Neural cell (in vitro differentiated cells): ENCODE measurements around the gene WDFY3. TPM values are rescaled to one million over a fixed set of nuclear protein-coding genes. Genes with fewer than 3 reads are reported as not detected.

Experiments used
- H2AFZ ChIP-seq: fragments of 200-600, 300-800 bp; sonication (generic), shearing (Covaris generic); 2 replicates; pipeline ENCODE4 v1.6.0; 2014; ENCODE audit warnings: low read depth, mild to moderate bottlenecking, antibody characterized with exemption, low read length, moderate library complexity
- H3F3A ChIP-seq: fragments of 200-600 bp; shearing (Covaris generic); 2 replicates; pipeline ENCODE4 v1.6.1; 2016; ENCODE audit warnings: mild to moderate bottlenecking, moderate library complexity, mixed read lengths, antibody characterized with exemption, low read length; ENCODE audit not compliant: insufficient read depth, poor library complexity, severe bottlenecking
- H3K27ac ChIP-seq: fragments of 200-600, 300-800 bp; sonication (generic), shearing (Covaris generic); 2 replicates; pipeline ENCODE4 v1.5.1; 2014; ENCODE audit warnings: mild to moderate bottlenecking, low read length, moderate library complexity
- H3K27me3 ChIP-seq: fragments of 300-800, 200-600 bp; sonication (generic), shearing (Covaris generic); 2 replicates; pipeline ENCODE4 v1.6.0; 2014; ENCODE audit warnings: mild to moderate bottlenecking, low read depth, low read length, moderate library complexity; ENCODE audit not compliant: insufficient read depth
- H3K36me3 ChIP-seq: fragments of 300-800, 200-600 bp; sonication (generic), shearing (Covaris generic); 2 replicates; pipeline ENCODE4 v1.5.1; 2014; ENCODE audit warnings: mild to moderate bottlenecking, antibody characterized with exemption, low read length, moderate library complexity; ENCODE audit not compliant: insufficient read depth
- H3K4me2 ChIP-seq: fragments of 300-800, 200-600 bp; sonication (generic), shearing (Covaris generic); 2 replicates; pipeline ENCODE4 v1.6.0; 2014; ENCODE audit warnings: mild to moderate bottlenecking, low read length
- H3K4me3 ChIP-seq: fragments of 300-800, 200-600 bp; sonication (generic), shearing (Covaris generic); 2 replicates; pipeline ENCODE4 v1.5.1; 2014; ENCODE audit warnings: mild to moderate bottlenecking, low read length, moderate library complexity
- H3K79me2 ChIP-seq: fragments of 200-600 bp; shearing (Covaris generic); replicated peaks from 2 replicates; pipeline ENCODE4 v1.6.0; 2014; ENCODE audit warnings: mild to moderate bottlenecking, low read length, moderate library complexity; ENCODE audit not compliant: insufficient read depth
- H3K9ac ChIP-seq: fragments of 300-800, 200-600 bp; sonication (generic), shearing (Covaris generic); 2 replicates; pipeline ENCODE4 v1.6.1; 2016; ENCODE audit warnings: mild to moderate bottlenecking, low read length, mixed read lengths
- H3K9me2 ChIP-seq: fragments of 200-600 bp; shearing (Covaris generic); 2 replicates; pipeline ENCODE4 v1.6.1; 2016; ENCODE audit warnings: mild to moderate bottlenecking, low read length, mixed read lengths; ENCODE audit not compliant: insufficient read depth
- H3K9me3 ChIP-seq: fragments of 200-600, 300-800 bp; sonication (generic), shearing (Covaris generic); 2 replicates; pipeline ENCODE4 v1.6.1; 2016; ENCODE audit warnings: mild to moderate bottlenecking, mixed run types, low read length, moderate library complexity, mixed read lengths
- H4K20me1 ChIP-seq: fragments of 200-600 bp; shearing (Covaris generic); 2 replicates; pipeline ENCODE4 v1.6.1; 2016; ENCODE audit warnings: mild to moderate bottlenecking, mixed run types; ENCODE audit not compliant: insufficient read depth
- EP300 ChIP-seq: fragments of 450-650 bp; conservative IDR thresholded peaks from 2 replicates; pipeline ENCODE4 v1.6.1; 2014; ENCODE audit warnings: antibody characterized with exemption, mild to moderate bottlenecking, moderate library complexity; ENCODE audit not compliant: poor library complexity, severe bottlenecking
- EZH2 ChIP-seq: fragments of 200-600, 300-800 bp; shearing (Covaris generic), sonication (generic); IDR thresholded peaks from 2 replicates; pipeline ENCODE4 v1.6.1; 2014; ENCODE audit warnings: antibody characterized with exemption, low read length, borderline replicate concordance, mild to moderate bottlenecking; ENCODE audit not compliant: insufficient read depth, poor library complexity, severe bottlenecking
- MXI1 ChIP-seq: fragments of 450-650 bp; conservative IDR thresholded peaks from 2 replicates; pipeline ENCODE4 v1.6.1; 2014; ENCODE audit warnings: antibody characterized with exemption, mild to moderate bottlenecking; ENCODE audit not compliant: poor library complexity, severe bottlenecking
- POLR2AphosphoS5 ChIP-seq: IDR thresholded peaks from 2 replicates; pipeline ENCODE4 v1.6.1; 2012
- TAF1 ChIP-seq: IDR thresholded peaks from 2 replicates; pipeline ENCODE4 v1.6.1; 2012; ENCODE audit warnings: low read depth
- polyA plus RNA-seq: library from polyadenylated mRNA; depleted of rRNA; stranded (reverse); fragments of >200 nt; gene quantifications from 2 replicates; pipeline ENCODE4 v1.2.3, GENCODE V29; 2014
- TF ChIP-seq, protein P1 (sequence below): IDR thresholded peaks from 2 replicates; pipeline ENCODE4 v1.6.1; 2012; ENCODE audit warnings: borderline replicate concordance
- TF ChIP-seq, protein P2 (sequence below): fragments of 450-650 bp; IDR thresholded peaks from 2 replicates; pipeline ENCODE4 v1.5.1; 2014; ENCODE audit warnings: antibody characterized with exemption, mild to moderate bottlenecking, moderate library complexity; ENCODE audit not compliant: poor library complexity, severe bottlenecking

Gene WDFY3
- polyA plus RNA-seq, 1 donor from 2014 or later: 39.8 TPM

- H4K20me1 ChIP-seq: no peaks in the 10 kb centered on the region
- TF ChIP-seq EP300 (no peak), MXI1 (no peak), TAF1 (no peak), POLR2AphosphoS5 (no peak), EZH2 (no peak)
- TF ChIP-seq, protein P1, sequence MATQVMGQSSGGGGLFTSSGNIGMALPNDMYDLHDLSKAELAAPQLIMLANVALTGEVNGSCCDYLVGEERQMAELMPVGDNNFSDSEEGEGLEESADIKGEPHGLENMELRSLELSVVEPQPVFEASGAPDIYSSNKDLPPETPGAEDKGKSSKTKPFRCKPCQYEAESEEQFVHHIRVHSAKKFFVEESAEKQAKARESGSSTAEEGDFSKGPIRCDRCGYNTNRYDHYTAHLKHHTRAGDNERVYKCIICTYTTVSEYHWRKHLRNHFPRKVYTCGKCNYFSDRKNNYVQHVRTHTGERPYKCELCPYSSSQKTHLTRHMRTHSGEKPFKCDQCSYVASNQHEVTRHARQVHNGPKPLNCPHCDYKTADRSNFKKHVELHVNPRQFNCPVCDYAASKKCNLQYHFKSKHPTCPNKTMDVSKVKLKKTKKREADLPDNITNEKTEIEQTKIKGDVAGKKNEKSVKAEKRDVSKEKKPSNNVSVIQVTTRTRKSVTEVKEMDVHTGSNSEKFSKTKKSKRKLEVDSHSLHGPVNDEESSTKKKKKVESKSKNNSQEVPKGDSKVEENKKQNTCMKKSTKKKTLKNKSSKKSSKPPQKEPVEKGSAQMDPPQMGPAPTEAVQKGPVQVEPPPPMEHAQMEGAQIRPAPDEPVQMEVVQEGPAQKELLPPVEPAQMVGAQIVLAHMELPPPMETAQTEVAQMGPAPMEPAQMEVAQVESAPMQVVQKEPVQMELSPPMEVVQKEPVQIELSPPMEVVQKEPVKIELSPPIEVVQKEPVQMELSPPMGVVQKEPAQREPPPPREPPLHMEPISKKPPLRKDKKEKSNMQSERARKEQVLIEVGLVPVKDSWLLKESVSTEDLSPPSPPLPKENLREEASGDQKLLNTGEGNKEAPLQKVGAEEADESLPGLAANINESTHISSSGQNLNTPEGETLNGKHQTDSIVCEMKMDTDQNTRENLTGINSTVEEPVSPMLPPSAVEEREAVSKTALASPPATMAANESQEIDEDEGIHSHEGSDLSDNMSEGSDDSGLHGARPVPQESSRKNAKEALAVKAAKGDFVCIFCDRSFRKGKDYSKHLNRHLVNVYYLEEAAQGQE: no peak
- H3K9ac ChIP-seq: no peak overlapping the region
- no peak overlapping the region for H2AFZ ChIP-seq
- H3K27me3 ChIP-seq: no peaks in the 10 kb centered on the region
- no peaks in the 10 kb centered on the region for H3K79me2 ChIP-seq
- peaks cover 4% of the 10 kb centered on the region for H3K36me3 ChIP-seq
- no peak overlapping the region for H3K27ac ChIP-seq
- H3K4me2 ChIP-seq: no peak overlapping the region
- no peaks in the 10 kb centered on the region for H3K9me2 ChIP-seq
- no peaks in the 10 kb centered on the region for H3F3A ChIP-seq
- H3K9me3 ChIP-seq: no peaks in the 10 kb centered on the region
- no peak overlapping the region for H3K4me3 ChIP-seq
Observed at GRCh38 chr4:84913176-84913575, 53.3 kb downstream of the WDFY3 start.

DNA sequence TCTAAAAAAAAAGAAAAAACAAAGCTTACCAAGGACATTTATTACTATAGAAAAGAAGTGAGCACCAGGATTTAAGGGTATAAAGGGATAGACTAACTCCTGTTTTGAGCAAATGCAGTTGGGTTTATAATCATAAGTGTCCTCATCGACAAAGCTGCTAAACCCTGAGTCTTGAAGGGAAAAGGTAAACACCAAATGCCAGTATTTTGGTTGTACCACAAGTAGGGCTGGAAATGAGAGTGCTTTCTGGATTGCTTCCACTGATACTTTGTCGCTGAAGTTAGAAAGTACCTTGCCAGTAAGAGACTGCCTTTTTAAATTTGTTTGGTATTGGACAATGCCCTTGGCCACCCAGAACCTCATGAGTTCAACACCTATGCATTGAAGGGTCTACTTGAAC is 53.7 kb downstream of the WDFY3 start:
- H3K4me3 ChIP-seq: no peak overlapping the region
- no peaks in the 10 kb centered on the region for H4K20me1 ChIP-seq
- no peaks in the 10 kb centered on the region for H3K9me3 ChIP-seq
- H3K27me3 ChIP-seq: no peaks in the 10 kb centered on the region
- peaks cover 4% of the 10 kb centered on the region for H3K36me3 ChIP-seq
- no peak overlapping the region for H3K27ac ChIP-seq
- H3K79me2 ChIP-seq: no peaks in the 10 kb centered on the region
- H3K9ac ChIP-seq: no peak overlapping the region
- H3K4me2 ChIP-seq: no peak overlapping the region
- H3K9me2 ChIP-seq: no peaks in the 10 kb centered on the region
- no peak overlapping the region for H2AFZ ChIP-seq
- TF ChIP-seq, protein P2, sequence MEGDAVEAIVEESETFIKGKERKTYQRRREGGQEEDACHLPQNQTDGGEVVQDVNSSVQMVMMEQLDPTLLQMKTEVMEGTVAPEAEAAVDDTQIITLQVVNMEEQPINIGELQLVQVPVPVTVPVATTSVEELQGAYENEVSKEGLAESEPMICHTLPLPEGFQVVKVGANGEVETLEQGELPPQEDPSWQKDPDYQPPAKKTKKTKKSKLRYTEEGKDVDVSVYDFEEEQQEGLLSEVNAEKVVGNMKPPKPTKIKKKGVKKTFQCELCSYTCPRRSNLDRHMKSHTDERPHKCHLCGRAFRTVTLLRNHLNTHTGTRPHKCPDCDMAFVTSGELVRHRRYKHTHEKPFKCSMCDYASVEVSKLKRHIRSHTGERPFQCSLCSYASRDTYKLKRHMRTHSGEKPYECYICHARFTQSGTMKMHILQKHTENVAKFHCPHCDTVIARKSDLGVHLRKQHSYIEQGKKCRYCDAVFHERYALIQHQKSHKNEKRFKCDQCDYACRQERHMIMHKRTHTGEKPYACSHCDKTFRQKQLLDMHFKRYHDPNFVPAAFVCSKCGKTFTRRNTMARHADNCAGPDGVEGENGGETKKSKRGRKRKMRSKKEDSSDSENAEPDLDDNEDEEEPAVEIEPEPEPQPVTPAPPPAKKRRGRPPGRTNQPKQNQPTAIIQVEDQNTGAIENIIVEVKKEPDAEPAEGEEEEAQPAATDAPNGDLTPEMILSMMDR: no peak
- TF ChIP-seq, protein P1: no peak
- H3F3A ChIP-seq: no peaks in the 10 kb centered on the region
